ENCODE results near the gene LAT. TPM values are rescaled to one million over a fixed set of nuclear protein-coding genes. Genes with fewer than 3 reads are reported as not detected.

Gene LAT
- total and polyA plus RNA-seq, 2 donors (not counting 3 experiments of a cell fraction or from before 2014, with no cell fraction given), result 4.5 to 5.9 TPM

GRCh38 chr16:28985211-28986041 is 574 bp downstream of the LAT start:
- Histone ChIP-seq H3K27ac (ENCODE audit: insufficient read depth, low read depth, low read length) (no peak overlapping the region), H3K79me2 (ENCODE audit: control insufficient read depth, insufficient read depth, low read length) (no peaks in the 10 kb centered on the region), H3K4me1 (ENCODE audit: control insufficient read depth, extremely low read depth, insufficient read depth, low read length) (no peaks in the 10 kb centered on the region), H2AFZ (ENCODE audit: low read depth, low read length) (no peak overlapping the region), H3K9me3 (replicated peaks; ENCODE audit: control insufficient read depth, insufficient read depth, low read length) (no peaks in the 10 kb centered on the region), H3K9me1 (replicated peaks; ENCODE audit: control insufficient read depth, extremely low read depth, insufficient read depth, low read length) (no peaks in the 10 kb centered on the region), H3K4me3 (replicated peaks in 1 of 3; ENCODE audit: insufficient read depth in 1 of 3, low read depth in 1 of 3, low read length in 3 of 3) (no peak overlapping the region), H3K4me2 (ENCODE audit: insufficient read depth, low read length) (no peak overlapping the region), H4K20me1 (replicated peaks; ENCODE audit: control insufficient read depth, extremely low read depth, insufficient read depth, low read length) (no peaks in the 10 kb centered on the region), H3K27me3 (ENCODE audit: control insufficient read depth in 2 of 2, insufficient read depth in 2 of 2, low read length in 2 of 2) (no peaks in the 10 kb centered on the region), H3K9ac (replicated peaks; ENCODE audit: extremely low read depth, insufficient read depth, low read length) (no peak overlapping the region), H3K36me3 (ENCODE audit: control insufficient read depth in 2 of 2, extremely low read depth in 1 of 2, insufficient read depth in 2 of 2, low read length in 2 of 2) (peaks cover 5 to 28% of the 10 kb centered on the region in 2 experiments)
- TF ChIP-seq JUN (IDR thresholded peaks at IDR 0.05; ENCODE audit: borderline replicate concordance, insufficient read depth, insufficient read length, low read depth) (no peak), GATA2 (IDR thresholded peaks at IDR 0.05; ENCODE audit: insufficient read depth, insufficient read length, low read depth, low read length) (no peak), CTCF (IDR thresholded peaks at IDR 0.05; ENCODE audit: extremely low read depth in 1 of 2, insufficient read depth in 1 of 2, low read depth in 1 of 2, low read length in 2 of 2) (no peak), MAX (IDR thresholded peaks at IDR 0.05; ENCODE audit: insufficient read depth, insufficient read length) (no peak), MYC (IDR thresholded peaks at IDR 0.05; ENCODE audit: low read depth, low read length) (no peak), EZH2 (IDR thresholded peaks at IDR 0.05; ENCODE audit: borderline replicate concordance, low read depth, low read length, severe bottlenecking) (no peak), POLR2A (IDR thresholded peaks at IDR 0.05; ENCODE audit: low read depth, low read length) (no peak)
- POLR2A ChIA-PET, result interaction anchor here (0.9 kb wide), 1 partner anchor 35 kb away, joined by 3 read pairs; the partner anchor contains the start of gene NFATC2IP
- intact Hi-C loops (cut with micrococcal nuclease) (no loop called here), dilution Hi-C loops (cut with MboI; ENCODE audit: extremely low pct_ligation_motif_present, low sequenced_read_pairs) (no loop called here)
- DNase-seq (ENCODE audit: low read depth, low spot score), result no peak
- FAIRE-seq, result no peak
- CTCF ChIA-PET, result interaction anchor here (1.4 kb wide), 1 partner anchor 12 kb away, joined by 8 read pairs; no protein-coding TSS in a partner anchor
- BruUV-seq (replicated peaks), result no TSS peak
